GM12865 (cell line): ENCODE data around the gene ADGRE2.
"Not testable (repeated sequence)": the region's sequence is repeated elsewhere in the genome, so short reads cannot be mapped to it uniquely, and the experiment has no call there.

ENCODE experiments used
- DNase-seq: peaks from one replicate; pipeline ENCODE4 v3.0.0; 2010; ENCODE audit warnings: low read depth
- H3K4me3 ChIP-seq: 2 replicates; pipeline ENCODE4 v1.5.1; 2011; ENCODE audit warnings: mild to moderate bottlenecking, low read depth, low read length, control low read depth
- TF ChIP-seq, protein P1 (sequence below): IDR thresholded peaks from 2 replicates; pipeline ENCODE4 v1.5.1; 2011; ENCODE audit warnings: low read length, control low read depth, low read depth, inconsistent platforms; ENCODE audit not compliant: insufficient read depth; ENCODE audit errors: missing control alignments

The ADGRE2 gene

DNA sequence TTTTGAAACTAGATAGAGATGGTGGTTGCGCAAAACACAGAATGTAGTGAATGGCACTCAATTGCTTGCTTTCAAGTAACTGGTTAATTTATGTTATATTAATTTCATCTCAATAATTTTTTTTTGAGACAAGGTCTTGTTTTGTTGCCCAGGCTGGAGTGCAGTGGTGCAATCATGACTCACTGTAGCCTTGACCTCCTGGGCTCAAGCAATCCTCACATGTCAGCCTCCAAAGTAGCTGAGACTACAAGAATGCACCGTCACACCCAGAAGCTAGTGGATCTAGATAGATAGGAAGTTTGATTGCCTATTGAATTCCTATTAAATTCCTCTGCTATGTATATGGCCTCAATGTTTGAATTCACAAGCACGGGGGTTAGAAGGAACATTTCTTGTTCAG lies 26.4 kb upstream of the ADGRE2 start:
- H3K4me3 ChIP-seq, result no peak overlapping the region
- TF ChIP-seq, protein P1, sequence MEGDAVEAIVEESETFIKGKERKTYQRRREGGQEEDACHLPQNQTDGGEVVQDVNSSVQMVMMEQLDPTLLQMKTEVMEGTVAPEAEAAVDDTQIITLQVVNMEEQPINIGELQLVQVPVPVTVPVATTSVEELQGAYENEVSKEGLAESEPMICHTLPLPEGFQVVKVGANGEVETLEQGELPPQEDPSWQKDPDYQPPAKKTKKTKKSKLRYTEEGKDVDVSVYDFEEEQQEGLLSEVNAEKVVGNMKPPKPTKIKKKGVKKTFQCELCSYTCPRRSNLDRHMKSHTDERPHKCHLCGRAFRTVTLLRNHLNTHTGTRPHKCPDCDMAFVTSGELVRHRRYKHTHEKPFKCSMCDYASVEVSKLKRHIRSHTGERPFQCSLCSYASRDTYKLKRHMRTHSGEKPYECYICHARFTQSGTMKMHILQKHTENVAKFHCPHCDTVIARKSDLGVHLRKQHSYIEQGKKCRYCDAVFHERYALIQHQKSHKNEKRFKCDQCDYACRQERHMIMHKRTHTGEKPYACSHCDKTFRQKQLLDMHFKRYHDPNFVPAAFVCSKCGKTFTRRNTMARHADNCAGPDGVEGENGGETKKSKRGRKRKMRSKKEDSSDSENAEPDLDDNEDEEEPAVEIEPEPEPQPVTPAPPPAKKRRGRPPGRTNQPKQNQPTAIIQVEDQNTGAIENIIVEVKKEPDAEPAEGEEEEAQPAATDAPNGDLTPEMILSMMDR, result no peak
- no peak for DNase-seq

DNA sequence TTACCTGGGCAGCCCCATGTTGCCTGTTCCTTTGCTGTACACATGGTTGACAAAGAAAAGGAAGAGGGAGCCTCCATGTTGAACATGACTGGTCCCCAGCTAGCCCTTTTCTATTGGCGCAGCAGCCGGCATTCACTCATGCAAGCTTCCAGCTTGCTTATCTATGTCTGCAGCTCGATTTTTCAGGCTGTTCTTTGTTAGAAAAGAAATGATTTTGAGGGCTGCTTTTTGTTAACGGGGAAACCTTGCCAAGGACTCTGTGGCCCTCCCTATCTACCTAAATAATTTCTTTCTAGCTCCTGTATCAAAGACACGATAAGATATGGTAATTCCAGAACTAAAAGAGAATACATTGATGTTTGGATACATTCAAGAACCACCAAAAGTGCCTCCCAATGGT lies 20.4 kb upstream of the ADGRE2 start:
- TF ChIP-seq, protein P1, result no peak
- H3K4me3 ChIP-seq, result no peak overlapping the region
- DNase-seq, result no peak

DNA sequence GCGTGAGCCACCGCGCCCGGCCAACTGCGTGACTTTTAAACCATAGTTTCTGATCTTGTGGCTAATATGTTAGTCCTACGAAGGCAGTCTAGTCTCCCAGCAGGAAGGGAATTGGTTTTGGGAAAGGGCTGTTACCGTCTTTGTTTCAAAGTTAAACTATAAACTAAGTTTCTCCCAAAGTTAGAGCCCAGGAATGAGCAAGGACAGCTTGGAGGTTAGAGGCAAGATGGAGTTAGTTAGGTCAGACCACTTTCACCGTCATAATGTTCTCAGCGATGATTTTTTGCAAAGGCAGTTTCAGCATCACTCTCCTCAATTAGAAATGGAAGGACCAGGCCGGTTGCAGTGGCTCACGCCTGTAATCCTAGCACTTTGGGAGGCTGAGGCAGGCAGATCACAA lies 17.7 kb upstream of the ADGRE2 start:
- TF ChIP-seq, protein P1, result no peak
- no peak overlapping the region for H3K4me3 ChIP-seq
- DNase-seq, result no peak

DNA sequence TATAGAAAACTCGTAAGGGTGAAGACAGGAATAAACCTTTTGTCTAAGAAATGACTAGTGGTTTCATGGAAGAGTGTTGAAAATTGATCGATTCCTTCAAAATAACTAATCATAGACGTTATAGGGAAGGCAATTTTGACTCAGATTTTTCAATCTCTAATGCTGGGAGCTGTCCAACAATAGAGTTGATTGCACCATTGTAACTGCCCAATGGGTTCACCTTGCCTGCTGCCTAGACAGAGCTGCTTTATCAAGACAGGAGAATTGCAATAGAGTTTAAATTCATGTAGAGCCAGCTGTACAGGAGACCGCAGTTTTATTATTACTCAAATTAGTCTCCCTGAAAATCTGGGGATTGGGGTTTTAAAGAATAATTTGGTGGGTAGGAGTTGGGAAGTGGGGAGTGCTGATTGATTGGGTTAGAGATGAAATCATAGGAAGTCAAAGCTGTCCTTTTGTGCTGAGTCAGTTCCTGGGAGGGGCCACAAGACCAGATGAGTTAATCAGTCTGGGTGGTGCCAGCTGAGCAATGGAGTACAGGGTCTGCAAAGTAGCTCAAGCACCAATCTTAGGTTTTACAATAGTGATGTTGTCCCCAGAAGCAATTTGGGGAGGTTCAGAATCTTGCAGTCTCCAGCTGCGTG lies 16.8 kb upstream of the ADGRE2 start:
- no peak overlapping the region for H3K4me3 ChIP-seq
- no peak for DNase-seq
- TF ChIP-seq, protein P1, result no peak

DNA sequence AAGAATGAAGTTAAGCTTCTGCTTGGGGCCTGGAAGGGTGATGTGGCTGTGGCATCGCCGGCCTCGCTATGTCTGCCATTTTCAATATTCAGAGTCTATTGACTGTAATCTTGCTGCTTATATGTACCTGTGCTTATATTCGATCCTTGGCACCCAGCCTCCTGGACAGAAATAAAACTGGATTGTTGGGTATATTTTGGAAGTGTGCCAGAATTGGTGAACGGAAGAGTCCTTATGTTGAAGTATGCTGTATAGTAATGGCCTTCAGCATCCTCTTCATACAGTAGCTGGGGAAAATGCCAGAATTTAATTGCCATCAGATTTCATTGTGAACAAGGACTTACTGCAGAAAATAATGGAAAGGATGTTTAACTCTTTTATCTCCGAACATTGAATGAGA lies 13.9 kb upstream of the ADGRE2 start:
- not testable (repeated sequence) for DNase-seq, H3K4me3 ChIP-seq

DNA sequence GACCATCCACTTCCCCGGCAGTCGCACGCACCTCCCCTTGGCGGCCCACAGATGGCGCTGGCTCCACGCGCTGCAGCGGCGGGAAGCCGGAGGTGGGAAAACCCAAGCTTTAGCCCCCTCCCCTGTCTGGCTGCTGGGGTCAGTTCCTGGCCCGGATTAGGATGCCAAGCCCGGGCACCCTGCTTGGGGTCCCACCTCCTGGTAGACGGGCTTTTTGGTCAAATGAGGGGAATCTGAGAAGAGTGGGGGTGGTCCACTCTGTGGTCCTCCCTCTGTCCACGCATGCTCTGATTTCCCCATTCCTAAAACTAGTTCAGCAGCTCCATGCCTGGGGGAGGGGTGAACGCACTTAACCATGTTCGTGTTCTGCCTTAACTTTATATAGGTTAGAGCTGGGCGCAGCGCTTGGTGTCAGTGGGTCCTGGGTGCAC lies 8.1 kb upstream of the ADGRE2 start:
- TF ChIP-seq, protein P1, result peak; percentile 89
- DNase-seq, result peak; percentile 38
- H3K4me3 ChIP-seq, result no peak overlapping the region

DNA sequence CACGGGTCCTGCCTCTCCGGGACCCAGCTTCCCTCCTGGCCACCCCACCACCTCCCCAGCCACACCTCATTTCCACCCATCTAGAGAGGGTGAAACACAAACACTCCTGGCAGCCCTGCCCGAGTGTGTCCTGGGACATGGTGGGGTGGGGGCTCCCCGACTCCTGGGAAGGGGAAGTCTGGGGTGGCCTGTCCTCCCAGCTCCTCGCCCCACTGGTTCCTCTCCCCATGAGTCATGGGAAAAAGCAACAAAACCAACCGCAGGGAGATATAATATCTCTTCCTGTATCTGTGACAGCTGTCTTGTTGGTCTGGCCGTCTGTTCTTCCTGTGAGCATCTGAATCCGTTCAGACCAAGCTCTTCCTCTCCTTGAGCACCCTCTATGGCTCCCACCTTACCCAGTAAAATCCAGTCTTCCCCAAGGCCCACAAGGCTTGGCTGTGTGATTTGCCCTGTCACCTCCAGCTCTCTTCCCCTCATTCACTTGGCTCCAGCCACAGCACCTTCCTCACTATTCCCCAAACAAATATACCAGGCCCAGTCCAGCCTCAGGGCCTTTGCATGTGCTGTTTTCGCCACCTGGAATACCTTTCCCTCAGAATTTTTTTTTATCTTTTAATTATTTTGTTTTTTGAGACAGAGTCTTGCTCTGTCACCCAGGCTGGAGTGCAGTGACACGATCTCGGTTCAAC lies 6.9 kb upstream of the ADGRE2 start:
- peak; percentile 61 for DNase-seq
- not testable (repeated sequence) for H3K4me3 ChIP-seq

DNA sequence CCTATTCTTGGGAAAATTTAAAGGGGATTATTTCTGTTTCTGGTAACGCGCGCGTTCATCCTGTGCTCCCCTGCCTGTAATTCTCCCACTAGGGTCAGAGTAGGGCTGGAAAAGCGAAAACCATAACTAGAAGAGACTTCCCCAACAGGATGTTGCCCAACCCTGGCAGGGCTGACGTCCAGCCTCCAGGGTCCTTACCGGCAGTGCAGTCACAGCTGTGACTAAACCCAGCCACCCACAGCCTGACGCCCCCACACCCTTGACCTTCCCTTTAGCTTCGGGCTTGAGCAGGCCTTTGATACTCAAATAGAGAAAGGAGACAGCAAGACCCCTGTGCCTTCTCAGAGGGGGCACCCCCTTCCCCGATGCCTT lies 6.4 kb upstream of the ADGRE2 start:
- DNase-seq, result peak; percentile 72
- H3K4me3 ChIP-seq, result not testable (repeated sequence)

DNA sequence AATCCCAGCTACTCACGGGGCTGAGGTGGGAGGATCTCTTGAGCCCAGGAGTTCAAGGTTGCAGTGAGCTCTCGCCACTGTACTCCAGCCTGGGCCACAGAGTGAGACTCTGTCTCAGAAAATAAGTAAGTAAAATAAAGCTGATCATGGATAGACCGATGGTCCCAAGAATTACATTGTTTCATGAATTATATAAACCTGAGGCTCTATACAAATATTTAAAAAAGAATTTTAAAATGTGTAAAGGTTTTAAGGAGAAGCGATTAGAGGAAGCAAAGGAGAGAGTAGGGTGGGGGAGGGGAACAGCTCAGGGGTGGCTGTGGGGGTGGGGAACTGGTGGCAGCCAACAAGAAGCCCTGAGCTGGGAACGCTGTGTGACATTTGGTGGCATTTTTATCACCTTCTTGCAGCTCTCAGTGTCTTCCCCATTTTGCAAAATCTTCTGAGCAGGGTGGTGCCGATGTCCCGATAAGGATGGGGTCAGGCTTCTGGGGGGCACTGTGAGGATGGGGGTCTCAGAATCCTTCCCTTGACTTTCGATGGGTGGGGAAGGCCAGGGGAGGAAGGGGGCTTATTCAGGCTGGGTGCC lies 5.1 kb upstream of the ADGRE2 start:
- not testable (repeated sequence) for DNase-seq, H3K4me3 ChIP-seq
